ENCODE measurements around the gene NRG3. TPM values are rescaled to one million over a fixed set of nuclear protein-coding genes. Genes with fewer than 3 reads are reported as not detected.

Gene NRG3
- total RNA-seq (not detected), polyA plus RNA-seq (not detected)

DNA sequence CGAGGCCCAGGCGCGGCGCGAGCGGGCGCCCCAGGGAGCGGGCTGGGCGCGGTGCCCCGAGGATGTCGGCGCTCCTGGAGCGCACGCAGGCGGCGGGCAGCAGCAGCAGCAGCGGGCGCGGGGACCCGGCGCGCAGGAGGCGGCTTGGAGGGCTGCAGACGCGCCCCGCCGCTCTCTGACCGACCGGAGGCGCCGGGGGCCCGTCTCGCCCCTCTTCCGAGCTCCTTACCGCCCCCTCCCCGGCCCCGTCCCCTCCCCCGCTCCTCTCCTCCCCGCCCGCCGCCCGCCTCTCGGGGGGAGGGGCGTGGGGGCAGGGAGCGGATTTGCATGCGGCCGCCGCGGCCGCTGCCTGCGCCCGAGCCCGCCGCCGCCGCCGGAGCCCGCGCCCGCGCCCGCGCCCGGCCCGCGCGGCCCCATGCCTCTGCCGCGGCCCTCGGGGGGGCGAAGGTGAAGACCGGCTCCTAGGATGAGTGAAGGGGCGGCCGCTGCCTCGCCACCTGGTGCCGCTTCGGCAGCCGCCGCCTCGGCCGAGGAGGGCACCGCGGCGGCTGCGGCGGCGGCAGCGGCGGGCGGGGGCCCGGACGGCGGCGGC, at the start of gene NRG3:
TSS of gene NRG3 (plus strand) at position 320 of the 592 bp plus-strand sequence.
- H3K27ac Mint-ChIP-seq = no peak within 1 kb of the TSS
- no peaks in the 10 kb centered on the region for H3K36me3 ChIP-seq (ENCODE audit: insufficient read depth, low read length)
- H3K4me1 ChIP-seq (ENCODE audit: insufficient read depth, low read length) = no peaks in the 10 kb centered on the region
- no peak within 1 kb of the TSS for H3K27ac ChIP-seq (ENCODE audit: low read depth, low read length)
- H3K27me3 Mint-ChIP-seq = peaks cover 25 to 45% of the 10 kb centered on the region in 2 donors
- H3K36me3 Mint-ChIP-seq = peaks cover 0 to 3% (median 0%) of the 10 kb centered on the region in 3 donors
- peak within 1 kb of the TSS in 4 of 7 donors; percentile 3 to 33 (median 24) for H3K4me3 Mint-ChIP-seq
- no peaks in the 10 kb centered on the region for H3K9me3 ChIP-seq (ENCODE audit: low read length)
- no peaks in the 10 kb centered on the region for H3K27me3 ChIP-seq (ENCODE audit: insufficient read depth, low read length, poor library complexity, severe bottlenecking)
- H3K9me3 Mint-ChIP-seq = peaks cover 7 to 22% (median 11%) of the 10 kb centered on the region in 5 donors
- CTCF ChIA-PET = no interaction called here
- H3K4me3 ChIP-seq (ENCODE audit: low read length) = no peak within 1 kb of the TSS
- peaks cover 3 to 8% (median 4%) of the 10 kb centered on the region in 3 donors for H3K4me1 Mint-ChIP-seq
- POLR2A ChIA-PET = no interaction called here
- DNase-seq = no peak

DNA sequence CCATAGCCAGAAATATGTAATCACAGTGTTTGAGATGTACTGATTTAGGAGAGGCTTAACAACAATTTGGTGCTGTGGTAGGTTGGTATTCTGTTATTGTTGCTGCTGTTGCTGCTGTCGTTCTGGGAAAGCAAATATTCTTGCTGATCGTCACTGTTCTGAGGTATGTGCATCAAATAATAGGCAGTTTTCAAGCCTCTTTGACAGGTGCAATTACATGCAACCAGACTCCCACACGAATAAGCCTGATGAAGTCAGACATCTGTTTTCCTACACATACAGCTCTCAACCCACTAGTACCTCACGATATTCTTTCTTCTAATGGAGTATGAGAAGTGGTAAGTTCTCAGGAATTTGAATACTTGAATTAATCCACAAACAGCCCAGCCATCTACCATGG, 46.7 kb upstream of the NRG3 start:
- Histone ChIP-seq H3K9me3 (ENCODE audit: low read length) (no peaks in the 10 kb centered on the region), H3K4me3 (ENCODE audit: low read length) (no peak overlapping the region), H3K4me1 (ENCODE audit: insufficient read depth, low read length) (no peaks in the 10 kb centered on the region), H3K27ac (ENCODE audit: low read depth, low read length) (no peak overlapping the region), H3K36me3 (ENCODE audit: insufficient read depth, low read length) (no peaks in the 10 kb centered on the region), H3K27me3 (ENCODE audit: insufficient read depth, low read length, poor library complexity, severe bottlenecking) (no peaks in the 10 kb centered on the region)
- Mint-ChIP-seq H3K36me3 (no peaks in the 10 kb centered on the region), H3K27me3 (no peaks in the 10 kb centered on the region), H3K27ac (no peak overlapping the region), H3K4me1 (no peaks in the 10 kb centered on the region), H3K9me3 (peaks cover 2 to 12% (median 10%) of the 10 kb centered on the region in 5 donors), H3K4me3 (no peak overlapping the region)
- ChIA-PET CTCF (no interaction called here), POLR2A (no interaction called here)
- DNase-seq = no peak

DNA sequence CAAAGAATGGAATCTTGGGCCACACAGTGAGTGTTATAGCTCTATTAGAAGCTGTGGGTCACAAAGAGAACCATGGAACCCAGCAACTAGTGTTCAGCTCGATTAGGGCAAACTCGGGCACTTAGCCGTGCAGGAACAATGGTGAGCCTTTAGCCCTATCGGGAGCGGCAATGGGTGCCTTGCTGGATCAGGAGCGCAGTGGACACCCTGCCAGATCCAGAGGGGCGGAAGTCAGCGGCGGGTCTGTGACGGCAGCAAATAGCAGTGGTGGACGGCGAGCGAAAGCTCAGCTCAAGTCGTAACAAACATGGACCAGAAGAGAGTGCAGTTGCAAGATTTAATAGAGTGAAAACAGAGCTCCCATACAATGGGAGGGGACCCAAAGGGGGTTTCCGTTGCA, 43.9 kb upstream of the NRG3 start:
- no peak overlapping the region for H3K27ac ChIP-seq (ENCODE audit: low read depth, low read length)
- POLR2A ChIA-PET = no interaction called here
- H3K4me3 Mint-ChIP-seq = no peak overlapping the region
- peaks cover 3 to 15% (median 7%) of the 10 kb centered on the region in 5 donors for H3K9me3 Mint-ChIP-seq
- no peaks in the 10 kb centered on the region for H3K27me3 Mint-ChIP-seq
- no peaks in the 10 kb centered on the region for H3K4me1 ChIP-seq (ENCODE audit: insufficient read depth, low read length)
- no peaks in the 10 kb centered on the region for H3K36me3 ChIP-seq (ENCODE audit: insufficient read depth, low read length)
- H3K9me3 ChIP-seq (ENCODE audit: low read length) = no peaks in the 10 kb centered on the region
- H3K27ac Mint-ChIP-seq = peak overlapping the region in 1 of 8 donors; percentile 39
- DNase-seq = no peak
- CTCF ChIA-PET = no interaction called here
- H3K36me3 Mint-ChIP-seq = no peaks in the 10 kb centered on the region
- no peaks in the 10 kb centered on the region for H3K4me1 Mint-ChIP-seq
- H3K4me3 ChIP-seq (ENCODE audit: low read length) = no peak overlapping the region
- H3K27me3 ChIP-seq (ENCODE audit: insufficient read depth, low read length, poor library complexity, severe bottlenecking) = no peaks in the 10 kb centered on the region

DNA sequence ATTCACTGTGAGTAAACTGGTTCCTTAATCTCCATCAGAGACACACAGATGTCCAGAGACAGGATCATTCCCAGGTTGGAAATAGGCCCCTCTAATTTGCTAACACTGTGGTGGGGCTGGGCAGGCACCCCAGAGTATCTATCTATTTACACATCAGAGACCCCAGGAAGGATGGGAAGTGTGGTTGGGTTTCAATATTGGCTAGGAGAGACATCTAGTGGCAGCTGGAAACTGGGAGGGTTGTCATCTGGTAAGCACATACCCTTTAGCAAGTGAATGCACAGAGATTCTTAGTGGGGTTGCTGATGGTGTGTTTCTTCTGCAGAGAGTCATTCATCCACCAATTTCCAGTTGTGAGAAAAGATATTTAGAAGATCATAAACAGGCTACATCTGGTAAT, 36.0 kb upstream of the NRG3 start:
- no peak overlapping the region for H3K27ac Mint-ChIP-seq
- peaks cover 0 to 18% (median 6%) of the 10 kb centered on the region in 5 donors for H3K9me3 Mint-ChIP-seq
- no peaks in the 10 kb centered on the region for H3K36me3 Mint-ChIP-seq
- Histone ChIP-seq H3K4me1 (ENCODE audit: insufficient read depth, low read length) (no peaks in the 10 kb centered on the region), H3K4me3 (ENCODE audit: low read length) (no peak overlapping the region), H3K9me3 (ENCODE audit: low read length) (no peaks in the 10 kb centered on the region), H3K36me3 (ENCODE audit: insufficient read depth, low read length) (no peaks in the 10 kb centered on the region), H3K27ac (ENCODE audit: low read depth, low read length) (no peak overlapping the region), H3K27me3 (ENCODE audit: insufficient read depth, low read length, poor library complexity, severe bottlenecking) (no peaks in the 10 kb centered on the region)
- no peaks in the 10 kb centered on the region for H3K4me1 Mint-ChIP-seq
- ChIA-PET POLR2A (no interaction called here), CTCF (no interaction called here)
- H3K27me3 Mint-ChIP-seq = no peaks in the 10 kb centered on the region
- no peak overlapping the region for H3K4me3 Mint-ChIP-seq
- no peak for DNase-seq

DNA sequence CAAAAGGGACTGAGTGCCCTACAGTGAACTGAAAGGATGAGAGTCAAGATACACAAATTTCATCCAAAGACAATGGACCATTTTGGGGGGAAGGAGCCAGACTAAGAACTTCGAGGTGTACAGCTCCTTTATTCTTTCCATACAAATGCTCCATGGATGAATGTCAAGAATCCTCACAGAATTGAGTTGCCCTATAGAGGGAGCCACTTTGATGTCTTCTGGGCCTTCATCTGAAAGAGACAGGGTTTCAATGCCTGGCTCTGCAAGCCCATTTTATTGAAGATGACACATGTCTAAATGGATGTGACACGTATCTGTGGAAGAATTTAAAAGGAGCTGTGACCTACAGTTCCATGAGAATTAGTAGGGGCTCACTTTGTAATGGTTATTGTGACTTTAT, 32.0 kb upstream of the NRG3 start:
- H3K4me1 ChIP-seq (ENCODE audit: insufficient read depth, low read length) = no peaks in the 10 kb centered on the region
- Mint-ChIP-seq H3K4me1 (no peaks in the 10 kb centered on the region), H3K27ac (no peak overlapping the region), H3K27me3 (no peaks in the 10 kb centered on the region), H3K9me3 (peaks cover 0 to 10% (median 4%) of the 10 kb centered on the region in 5 donors), H3K36me3 (no peaks in the 10 kb centered on the region), H3K4me3 (no peak overlapping the region)
- DNase-seq = no peak
- H3K36me3 ChIP-seq (ENCODE audit: insufficient read depth, low read length) = no peaks in the 10 kb centered on the region
- no peak overlapping the region for H3K4me3 ChIP-seq (ENCODE audit: low read length)
- H3K9me3 ChIP-seq (ENCODE audit: low read length) = no peaks in the 10 kb centered on the region
- H3K27me3 ChIP-seq (ENCODE audit: insufficient read depth, low read length, poor library complexity, severe bottlenecking) = no peaks in the 10 kb centered on the region
- H3K27ac ChIP-seq (ENCODE audit: low read depth, low read length) = no peak overlapping the region
- POLR2A ChIA-PET = no interaction called here
- CTCF ChIA-PET = no interaction called here

DNA sequence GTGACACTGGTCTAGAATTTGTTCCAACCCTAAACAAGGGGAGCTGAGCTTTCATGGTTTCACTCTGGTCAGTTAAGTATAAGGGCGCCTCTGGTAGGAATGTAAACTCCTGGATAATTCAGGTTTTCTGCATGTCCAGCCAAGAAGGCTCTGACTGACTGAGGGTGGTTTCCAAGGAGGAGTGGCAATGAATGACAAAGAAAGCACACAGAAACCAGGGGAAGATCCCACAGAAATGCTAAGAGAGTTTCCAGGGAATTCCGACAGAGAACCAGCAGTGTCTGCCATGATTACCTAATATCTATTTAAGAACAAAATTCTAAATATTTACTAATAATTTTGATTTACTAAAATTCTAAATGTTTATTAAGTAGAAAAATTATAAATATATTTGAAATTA, 27.3 kb upstream of the NRG3 start:
- ChIA-PET POLR2A (no interaction called here), CTCF (no interaction called here)
- Mint-ChIP-seq H3K36me3 (no peaks in the 10 kb centered on the region), H3K4me1 (no peaks in the 10 kb centered on the region), H3K4me3 (no peak overlapping the region), H3K27me3 (no peaks in the 10 kb centered on the region), H3K27ac (no peak overlapping the region), H3K9me3 (peaks cover 0 to 10% (median 2%) of the 10 kb centered on the region in 5 donors)
- Histone ChIP-seq H3K36me3 (ENCODE audit: insufficient read depth, low read length) (no peaks in the 10 kb centered on the region), H3K9me3 (ENCODE audit: low read length) (no peaks in the 10 kb centered on the region), H3K4me3 (ENCODE audit: low read length) (no peak overlapping the region), H3K27ac (ENCODE audit: low read depth, low read length) (no peak overlapping the region), H3K27me3 (ENCODE audit: insufficient read depth, low read length, poor library complexity, severe bottlenecking) (no peaks in the 10 kb centered on the region), H3K4me1 (ENCODE audit: insufficient read depth, low read length) (no peaks in the 10 kb centered on the region)
- no peak for DNase-seq

DNA sequence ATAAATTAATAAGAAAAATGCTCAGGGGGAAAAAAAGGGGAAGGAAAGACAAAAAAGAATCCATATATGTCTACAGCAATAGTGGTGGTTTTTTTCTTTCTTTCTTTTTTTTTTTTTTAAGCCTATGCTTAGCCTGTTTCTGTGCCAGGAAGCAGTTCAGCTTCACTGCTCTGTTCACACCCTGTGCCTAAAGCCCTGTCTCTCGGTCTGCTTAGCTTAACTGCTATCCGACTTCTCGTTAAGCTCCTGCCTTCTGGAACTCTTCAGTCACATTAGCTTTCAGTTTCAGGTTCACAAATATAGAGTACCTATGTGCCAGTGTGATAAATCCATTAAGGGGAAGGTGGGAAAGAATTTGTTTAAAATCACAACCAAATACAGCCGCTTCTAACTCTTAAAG, 26.5 kb upstream of the NRG3 start:
- Histone ChIP-seq H3K36me3 (ENCODE audit: insufficient read depth, low read length) (no peaks in the 10 kb centered on the region), H3K27ac (ENCODE audit: low read depth, low read length) (no peak overlapping the region), H3K4me3 (ENCODE audit: low read length) (no peak overlapping the region), H3K9me3 (ENCODE audit: low read length) (no peaks in the 10 kb centered on the region), H3K4me1 (ENCODE audit: insufficient read depth, low read length) (no peaks in the 10 kb centered on the region), H3K27me3 (ENCODE audit: insufficient read depth, low read length, poor library complexity, severe bottlenecking) (no peaks in the 10 kb centered on the region)
- Mint-ChIP-seq H3K4me1 (no peaks in the 10 kb centered on the region), H3K27ac (no peak overlapping the region), H3K27me3 (no peaks in the 10 kb centered on the region), H3K4me3 (no peak overlapping the region), H3K36me3 (no peaks in the 10 kb centered on the region), H3K9me3 (peaks cover 0 to 10% (median 2%) of the 10 kb centered on the region in 5 donors)
- CTCF ChIA-PET = no interaction called here
- POLR2A ChIA-PET = no interaction called here
- DNase-seq = no peak

DNA sequence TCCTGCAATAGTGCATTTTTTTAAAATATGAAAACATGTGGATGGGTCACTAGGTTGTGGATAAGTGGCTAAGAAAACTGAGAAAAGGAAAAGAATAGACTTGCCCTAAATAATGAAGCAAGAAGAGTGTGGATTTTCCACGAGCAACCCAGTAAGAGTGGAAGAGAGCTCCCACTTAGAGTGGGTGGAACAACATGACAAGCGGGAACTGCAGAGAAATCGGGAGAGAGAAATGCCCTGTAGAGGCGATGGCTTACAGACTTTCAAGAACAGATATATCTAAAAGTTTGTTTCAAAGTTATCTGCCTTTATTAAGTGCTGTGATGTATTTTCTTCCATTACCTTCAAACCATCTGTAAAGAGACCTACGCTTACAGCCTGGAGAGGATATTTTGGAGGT, 26.1 kb upstream of the NRG3 start:
- Mint-ChIP-seq H3K4me1 (no peaks in the 10 kb centered on the region), H3K4me3 (no peak overlapping the region), H3K9me3 (peaks cover 0 to 10% (median 4%) of the 10 kb centered on the region in 5 donors), H3K27ac (no peak overlapping the region), H3K27me3 (no peaks in the 10 kb centered on the region), H3K36me3 (no peaks in the 10 kb centered on the region)
- no peaks in the 10 kb centered on the region for H3K27me3 ChIP-seq (ENCODE audit: insufficient read depth, low read length, poor library complexity, severe bottlenecking)
- H3K27ac ChIP-seq (ENCODE audit: low read depth, low read length) = no peak overlapping the region
- H3K9me3 ChIP-seq (ENCODE audit: low read length) = no peaks in the 10 kb centered on the region
- CTCF ChIA-PET = no interaction called here
- no peaks in the 10 kb centered on the region for H3K36me3 ChIP-seq (ENCODE audit: insufficient read depth, low read length)
- DNase-seq = no peak
- POLR2A ChIA-PET = no interaction called here
- no peaks in the 10 kb centered on the region for H3K4me1 ChIP-seq (ENCODE audit: insufficient read depth, low read length)
- H3K4me3 ChIP-seq (ENCODE audit: low read length) = no peak overlapping the region

DNA sequence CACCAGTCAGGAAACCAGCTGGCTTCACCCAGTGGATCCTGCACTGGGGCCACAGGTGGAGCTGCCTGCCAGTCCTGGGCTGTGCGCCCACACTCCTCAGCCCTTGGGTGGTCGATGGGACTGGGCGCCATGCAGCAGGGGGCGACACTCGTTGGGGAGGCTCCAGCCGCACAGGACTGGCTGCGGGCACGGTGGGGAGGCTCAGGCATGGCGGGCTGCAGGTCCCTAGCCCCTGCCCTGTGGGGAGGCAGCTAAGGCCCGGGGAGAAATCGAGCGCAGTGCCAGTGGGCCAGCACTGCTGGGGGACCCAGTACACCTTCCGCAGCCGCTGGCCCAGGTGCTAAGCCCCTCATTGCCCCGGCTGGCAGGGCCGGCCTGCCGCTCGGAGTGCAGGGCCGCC, 12.4 kb upstream of the NRG3 start:
- H3K4me3 ChIP-seq (ENCODE audit: low read length) = no peak overlapping the region
- ChIA-PET CTCF (no interaction called here), POLR2A (no interaction called here)
- no peak for DNase-seq
- H3K9me3 Mint-ChIP-seq = peaks cover 2 to 33% (median 7%) of the 10 kb centered on the region in 5 donors
- H3K9me3 ChIP-seq (ENCODE audit: low read length) = no peaks in the 10 kb centered on the region
- peaks cover 0 to 2% (median 0%) of the 10 kb centered on the region in 3 donors for H3K36me3 Mint-ChIP-seq
- H3K4me1 ChIP-seq (ENCODE audit: insufficient read depth, low read length) = no peaks in the 10 kb centered on the region
- H3K27me3 ChIP-seq (ENCODE audit: insufficient read depth, low read length, poor library complexity, severe bottlenecking) = no peaks in the 10 kb centered on the region
- no peak overlapping the region for H3K27ac Mint-ChIP-seq
- H3K4me3 Mint-ChIP-seq = no peak overlapping the region
- H3K27me3 Mint-ChIP-seq = no peaks in the 10 kb centered on the region
- H3K27ac ChIP-seq (ENCODE audit: low read depth, low read length) = no peak overlapping the region
- no peaks in the 10 kb centered on the region for H3K4me1 Mint-ChIP-seq
- no peaks in the 10 kb centered on the region for H3K36me3 ChIP-seq (ENCODE audit: insufficient read depth, low read length)

Measured in CD8-positive, alpha-beta memory T cell (primary cell).